Fibroblast of lung (primary cell): ENCODE results near the gene PML.

Experiments
- CTCF ChIP-seq, 2 donors: IDR thresholded peaks in 1 of 2; conservative IDR thresholded peaks in 1 of 2; 1 replicate in 1 of 2; 2 replicates in 1 of 2; pipeline ENCODE4 v1.5.1; 2011 to 2012; ENCODE audit warnings: low read length in 2 of 2, control low read depth in 1 of 2, inconsistent platforms in 1 of 2, low read depth in 1 of 2, mild to moderate bottlenecking in 1 of 2
- EZH2 ChIP-seq: IDR thresholded peaks from 2 replicates; pipeline ENCODE4 v1.5.1; 2012; ENCODE audit warnings: low read length, control low read depth, mild to moderate bottlenecking; ENCODE audit errors: missing control alignments

GRCh38 chr15:73954188-73955145 lies 40.0 kb upstream of the PML start:
- TF ChIP-seq CTCF (conservative IDR thresholded peaks at IDR 0.05 in 1 of 2, IDR thresholded peaks at IDR 0.05 in 1 of 2; ENCODE audit: low read depth in 1 of 2, low read length in 2 of 2) (no peak), EZH2 (no peak)
